Measurements from ENCODE around the gene USP5. TPM values are rescaled to one million over a fixed set of nuclear protein-coding genes. Genes with fewer than 3 reads are reported as not detected.

Gene USP5
- total RNA-seq, 1 donor = 77.1 TPM

GRCh38 chr12:6818222-6818621 is 33.7 kb upstream of the USP5 start:
- no peaks in the 10 kb centered on the region for H3K36me3 ChIP-seq (ENCODE audit: insufficient read depth, low read length)
- no peak overlapping the region for H2AFZ ChIP-seq (ENCODE audit: low read length)
- no peaks in the 10 kb centered on the region for H3K79me2 ChIP-seq (ENCODE audit: insufficient read depth, low read length)
- peak; percentile 54 for DNase-seq (ENCODE audit: insufficient read length, low spot score, missing footprints)
- peaks cover 5% of the 10 kb centered on the region for H3K4me1 ChIP-seq (ENCODE audit: insufficient read depth, low read length)
- H3K27ac ChIP-seq (ENCODE audit: low read depth, low read length) = no peak overlapping the region
- no peak overlapping the region for H3K4me2 ChIP-seq (ENCODE audit: insufficient read depth, low read length)
- peaks cover 9% of the 10 kb centered on the region for H4K20me1 ChIP-seq (ENCODE audit: insufficient read depth, low read length)
- H3K27me3 ChIP-seq (ENCODE audit: insufficient read depth, low read length) = peaks cover 16% of the 10 kb centered on the region
- H3K4me3 ChIP-seq (ENCODE audit: insufficient read depth, low read length) = no peak overlapping the region
- TF ChIP-seq CTCF (IDR thresholded peaks at IDR 0.05; ENCODE audit: extremely low read depth, low read depth, low read length) = no peak
- H3K9me3 ChIP-seq (ENCODE audit: low read depth, low read length) = no peaks in the 10 kb centered on the region

GRCh38 chr12:6818645-6819044 is 33.3 kb upstream of the USP5 start:
- Histone ChIP-seq H3K9me3 (ENCODE audit: low read depth, low read length) (no peaks in the 10 kb centered on the region), H3K4me2 (ENCODE audit: insufficient read depth, low read length) (no peak overlapping the region), H3K27ac (ENCODE audit: low read depth, low read length) (no peak overlapping the region), H3K4me1 (ENCODE audit: insufficient read depth, low read length) (peaks cover 5% of the 10 kb centered on the region), H3K36me3 (ENCODE audit: insufficient read depth, low read length) (no peaks in the 10 kb centered on the region), H4K20me1 (ENCODE audit: insufficient read depth, low read length) (peaks cover 9% of the 10 kb centered on the region), H3K4me3 (ENCODE audit: insufficient read depth, low read length) (no peak overlapping the region), H3K79me2 (ENCODE audit: insufficient read depth, low read length) (no peaks in the 10 kb centered on the region), H2AFZ (ENCODE audit: low read length) (no peak overlapping the region), H3K27me3 (ENCODE audit: insufficient read depth, low read length) (peaks cover 16% of the 10 kb centered on the region)
- TF ChIP-seq CTCF (IDR thresholded peaks at IDR 0.05; ENCODE audit: extremely low read depth, low read depth, low read length) = no peak
- DNase-seq (ENCODE audit: insufficient read length, low spot score, missing footprints) = peak; percentile 71

GRCh38 chr12:6819106-6820030 is 32.6 kb upstream of the USP5 start:
- Histone ChIP-seq H2AFZ (ENCODE audit: low read length) (no peak overlapping the region), H3K27me3 (ENCODE audit: insufficient read depth, low read length) (peaks cover 9% of the 10 kb centered on the region), H3K36me3 (ENCODE audit: insufficient read depth, low read length) (no peaks in the 10 kb centered on the region), H4K20me1 (ENCODE audit: insufficient read depth, low read length) (peaks cover 9% of the 10 kb centered on the region), H3K4me3 (ENCODE audit: insufficient read depth, low read length) (no peak overlapping the region), H3K9me3 (ENCODE audit: low read depth, low read length) (no peaks in the 10 kb centered on the region), H3K4me1 (ENCODE audit: insufficient read depth, low read length) (peaks cover 5% of the 10 kb centered on the region), H3K4me2 (ENCODE audit: insufficient read depth, low read length) (no peak overlapping the region), H3K27ac (ENCODE audit: low read depth, low read length) (no peak overlapping the region), H3K79me2 (ENCODE audit: insufficient read depth, low read length) (no peaks in the 10 kb centered on the region)
- peak; percentile 80 for DNase-seq (ENCODE audit: insufficient read length, low spot score, missing footprints)
- no peak for TF ChIP-seq CTCF (IDR thresholded peaks at IDR 0.05; ENCODE audit: extremely low read depth, low read depth, low read length)

DNA sequence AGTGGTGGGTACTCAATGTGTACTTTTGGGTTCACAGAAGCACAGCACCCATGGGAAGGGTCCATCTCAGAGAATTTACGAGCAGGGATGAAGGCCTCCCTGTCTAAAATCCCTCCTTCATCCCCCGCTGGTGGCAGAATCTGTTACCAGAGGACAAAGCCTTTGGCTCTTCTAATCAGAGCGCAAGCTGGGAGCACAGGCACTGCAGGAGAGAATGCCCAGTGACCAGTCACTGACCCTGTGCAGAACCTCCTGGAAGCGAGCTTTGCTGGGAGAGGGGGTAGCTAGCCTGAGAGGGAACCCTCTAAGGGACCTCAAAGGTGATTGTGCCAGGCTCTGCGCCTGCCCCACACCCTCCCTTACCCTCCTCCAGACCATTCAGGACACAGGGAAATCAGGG is 31.8 kb upstream of the USP5 start:
- no peak overlapping the region for H3K27ac ChIP-seq (ENCODE audit: low read depth, low read length)
- H2AFZ ChIP-seq (ENCODE audit: low read length) = no peak overlapping the region
- no peak overlapping the region for H3K4me2 ChIP-seq (ENCODE audit: insufficient read depth, low read length)
- peaks cover 9% of the 10 kb centered on the region for H4K20me1 ChIP-seq (ENCODE audit: insufficient read depth, low read length)
- no peak overlapping the region for H3K4me3 ChIP-seq (ENCODE audit: insufficient read depth, low read length)
- H3K9me3 ChIP-seq (ENCODE audit: low read depth, low read length) = no peaks in the 10 kb centered on the region
- no peaks in the 10 kb centered on the region for H3K79me2 ChIP-seq (ENCODE audit: insufficient read depth, low read length)
- H3K27me3 ChIP-seq (ENCODE audit: insufficient read depth, low read length) = peaks cover 9% of the 10 kb centered on the region
- no peak for TF ChIP-seq CTCF (IDR thresholded peaks at IDR 0.05; ENCODE audit: extremely low read depth, low read depth, low read length)
- peak; percentile 47 for DNase-seq (ENCODE audit: insufficient read length, low spot score, missing footprints)
- peaks cover 7% of the 10 kb centered on the region for H3K4me1 ChIP-seq (ENCODE audit: insufficient read depth, low read length)
- no peaks in the 10 kb centered on the region for H3K36me3 ChIP-seq (ENCODE audit: insufficient read depth, low read length)

Data from osteoblast (primary cell).